ENCODE results near the gene UBE4B.

DNA sequence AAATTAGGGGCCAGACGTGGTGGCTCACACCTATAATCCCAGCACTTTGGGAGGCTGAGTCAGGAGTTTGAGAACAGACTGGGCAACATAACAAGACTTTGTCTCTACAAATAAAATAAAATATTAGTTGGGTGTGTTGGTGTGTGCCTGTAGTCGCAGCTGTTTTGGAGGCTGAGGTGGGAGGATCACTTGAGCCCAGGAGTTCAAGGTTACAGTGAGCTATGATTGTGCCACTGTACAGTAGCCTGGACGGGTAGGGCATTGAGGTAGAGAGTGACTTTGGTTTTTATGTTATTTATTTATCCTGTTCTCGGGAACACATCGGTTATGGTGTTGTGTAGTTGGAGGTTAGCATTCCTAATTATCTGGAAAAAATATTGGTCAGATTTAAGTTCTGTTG lies 197.1 kb downstream of the UBE4B start:
- TF ChIP-seq POLR2A (IDR thresholded peaks at IDR 0.05) (no peak), POLR2AphosphoS5 (IDR thresholded peaks at IDR 0.05) (no peak)

All from spleen (tissue), 3 donors.